PC-3 (cell line): Measurements from ENCODE around the gene FAM171A1.

Experiments
- CTCF ChIP-seq: fragments of 300-600 bp; sonication (generic); conservative IDR thresholded peaks from 2 replicates; pipeline ENCODE4 v1.5.1; 2017; ENCODE audit warnings: antibody characterized with exemption, low read depth, mild to moderate bottlenecking, low read length
- EZH2 ChIP-seq: fragments of 300-600 bp; sonication (generic); IDR thresholded peaks from one replicate; pipeline ENCODE4 v1.6.1; 2017; ENCODE audit warnings: antibody characterized with exemption, mild to moderate bottlenecking, low read length; ENCODE audit not compliant: unreplicated experiment
- EZH2phosphoT487 ChIP-seq: fragments of 300-600 bp; sonication (generic); IDR thresholded peaks from 2 replicates; pipeline ENCODE4 v1.6.1; 2018; ENCODE audit warnings: mild to moderate bottlenecking, antibody characterized with exemption, low read length, borderline replicate concordance

- TF ChIP-seq CTCF: no peak
- no peak for TF ChIP-seq EZH2
- no peak for TF ChIP-seq EZH2phosphoT487
These were observed 10.0 kb downstream of the FAM171A1 start for GRCh38 chr10:15361131-15361530.
